ENCODE results near the gene VSIG4. TPM values are rescaled to one million over a fixed set of nuclear protein-coding genes. Genes with fewer than 3 reads are reported as not detected.

VSIG4 gene
- total and polyA plus RNA-seq, 10 of the 15 experiments (the other 5 are each of a cell fraction or from before 2014, with no cell fraction given), result 0.05 to 0.36 TPM; not detected in 8

GRCh38 chrX:66039944-66040343, at the start of gene VSIG4 (continued):
- TF ChIP-seq POLR2AphosphoS2 (IDR thresholded peaks at IDR 0.05; ENCODE audit: low read depth, low read length) (no peak), ATF2 (IDR thresholded peaks at IDR 0.05; ENCODE audit: low read length) (no peak), MYB (IDR thresholded peaks at IDR 0.05; ENCODE audit: borderline replicate concordance, low read depth, low read length) (no peak)

GRCh38 chrX:66076801-66077200, 36.9 kb upstream of the VSIG4 start:
- Histone ChIP-seq H3K79me2 (ENCODE audit: control insufficient read depth, insufficient read depth, low read length) (no peaks in the 10 kb centered on the region), H2AFZ (ENCODE audit: control insufficient read depth, low read depth, low read length) (no peak overlapping the region), H3K4me3 (no peak overlapping the region), H3K27ac (ENCODE audit: control insufficient read depth, insufficient read depth) (no peak overlapping the region), H3K27me3 (replicated peaks in 1 of 2; ENCODE audit: control insufficient read depth in 2 of 2, insufficient read depth in 2 of 2, low read length in 1 of 2) (no peaks in the 10 kb centered on the region), H3K9ac (ENCODE audit: control insufficient read depth, insufficient read depth, low read length) (no peak overlapping the region), H3K9me3 (replicated peaks; ENCODE audit: control insufficient read depth, insufficient read depth, low read length) (no peaks in the 10 kb centered on the region; the same call in 2 of the 3 replicates), H3K4me2 (ENCODE audit: control insufficient read depth, insufficient read depth) (no peak overlapping the region), H4K20me1 (ENCODE audit: control insufficient read depth, insufficient read depth) (no peaks in the 10 kb centered on the region), H3K4me1 (ENCODE audit: control insufficient read depth, insufficient read depth, low read length) (no peaks in the 10 kb centered on the region), H3K36me3 (ENCODE audit: control insufficient read depth in 2 of 2, insufficient read depth in 2 of 2, low read length in 1 of 2) (no peaks in the 10 kb centered on the region)
- DNase-seq (ENCODE audit: low read depth, low spot score) (no peak), FAIRE-seq (no peak), ATAC-seq (no peak)
- WGBS (ENCODE audit: insufficient coverage, insufficient replicate concordance, low lambda C conversion rate, missing lambda C conversion rate), result 83% methylated on average over 1 of the region's 1 CpG
- POLR2A ChIA-PET, result no interaction called here
- SMC1A ChIA-PET (ENCODE audit: uncharacterized antibody, unreplicated experiment), result no interaction called here
- intact Hi-C loops (cut with micrococcal nuclease; ENCODE audit: unreplicated experiment) (no loop called here), in situ Hi-C loops (cut with MboI) (no loop called here)
- RAD21 ChIA-PET (ENCODE audit: unreplicated experiment), result no interaction called here
- no TSS peak for BruUV-seq (replicated peaks)
- TF ChIP-seq SUZ12 (IDR thresholded peaks at IDR 0.05; ENCODE audit: unreplicated experiment), result no peak
- TF ChIP-seq EGR1 (IDR thresholded peaks at IDR 0.05; ENCODE audit: borderline replicate concordance in 1 of 2, low read depth in 2 of 2, low read length in 2 of 2), result no peak
- TF ChIP-seq ZBTB40 (IDR thresholded peaks at IDR 0.05; ENCODE audit: borderline replicate concordance), result no peak
- no peak for TF ChIP-seq EED (IDR thresholded peaks at IDR 0.05; ENCODE audit: low read depth)
- no peak for TF ChIP-seq HSF1 (IDR thresholded peaks at IDR 0.05; ENCODE audit: low read depth, low read length)
- TF ChIP-seq YY1 (IDR thresholded peaks at IDR 0.05; ENCODE audit: low read depth, low read length), result no peak
- no peak for TF ChIP-seq SMAD5 (IDR thresholded peaks at IDR 0.05; ENCODE audit: low read depth)
- TF ChIP-seq NR2C1 (IDR thresholded peaks at IDR 0.05), result no peak
- CTCF ChIA-PET, result no interaction called here

All from GM12878 (cell line).